Transverse colon (tissue), 4 donors: Measurements from ENCODE around the gene NFIC. TPM values are rescaled to one million over a fixed set of nuclear protein-coding genes. Genes with fewer than 3 reads are reported as not detected.

ENCODE experiments used
- DNase-seq: peaks from one replicate; pipeline ENCODE4 v3.0.0-alpha.2; 2019
- H3K27ac ChIP-seq, 4 donors: fragments of 200-600 bp; sonication (generic); 2 replicates each; pipeline ENCODE4 v1.5.1; 2016 to 2018; ENCODE audit warnings: inconsistent platforms in 4 of 4
- H3K27me3 ChIP-seq: fragments of 200-600 bp; sonication (generic); 2 replicates; pipeline ENCODE4 v1.5.1; 2017; ENCODE audit warnings: inconsistent platforms
- H3K36me3 ChIP-seq, 4 donors: fragments of 200-600 bp; sonication (generic); 2 replicates each; pipeline ENCODE4 v1.5.1; 2017 to 2019; ENCODE audit warnings: inconsistent platforms in 4 of 4
- H3K4me1 ChIP-seq, 4 donors: fragments of 200-600 bp; sonication (generic); 2 replicates each; pipeline ENCODE4 v1.5.1; 2017 to 2020; ENCODE audit warnings: inconsistent platforms in 4 of 4
- H3K4me3 ChIP-seq, 4 donors: fragments of 200-600 bp; sonication (generic); 1 replicate in 1 of 4; 2 replicates in 3 of 4; pipeline versions ENCODE4 v1.5.1 to v1.6.1; 2017 to 2019; ENCODE audit warnings: inconsistent platforms in 4 of 4
- H3K9me3 ChIP-seq, 2 donors: fragments of 200-600 bp; sonication (generic); 2 replicates each; pipeline ENCODE4 v1.5.1; 2017 to 2019; ENCODE audit warnings: inconsistent platforms in 2 of 2
- CTCF ChIP-seq, 5 experiments: fragments of 200-600 bp in 3 of 5; fragments of 450-650 bp in 2 of 5; sonication (generic) in 3 of 5; IDR thresholded peaks; 1 replicate in 2 of 5; 2 replicates in 3 of 5; pipeline ENCODE4 v1.5.1; 2016 to 2017; ENCODE audit warnings: antibody characterized with exemption in 5 of 5, inconsistent platforms in 3 of 5, mild to moderate bottlenecking in 2 of 5, moderate library complexity in 1 of 5
- EP300 ChIP-seq: sonication (generic); formaldehyde crosslinking; IDR thresholded peaks from one replicate; pipeline ENCODE4 v1.6.1; 2017; ENCODE audit warnings: antibody characterized with exemption, low read depth
- POLR2A ChIP-seq: fragments of 450-650 bp; IDR thresholded peaks from one replicate; pipeline ENCODE4 v1.6.1; 2016; ENCODE audit warnings: antibody characterized with exemption, mild to moderate bottlenecking, moderate library complexity
- POLR2AphosphoS5 ChIP-seq, 3 donors: sonication (generic); formaldehyde crosslinking; IDR thresholded peaks; one replicate each; pipeline ENCODE4 v1.6.1; 2016; ENCODE audit warnings: antibody characterized with exemption in 3 of 3
- WGBS, 2 donors: methylation state at CpG; one replicate each; pipeline ENCODE4 v1.1.5; 2018; ENCODE audit warnings: low coverage in 1 of 2; 5-methylcytosine and 5-hydroxymethylcytosine counted together
- in situ Hi-C, 4 donors: fragments of 200-750 bp; cut with MboI; loops; one replicate each; pipeline versions ENCODE4 v1.15.0 to v1.15.1; 2017; ENCODE audit warnings: low sequenced_read_pairs in 3 of 4, low pct_ligation_motif_present in 1 of 4, low pct_unique_long_range_greater_than_20kb in 1 of 4
- intact Hi-C: fragments of 100-400 bp; cut with DNase I; formaldehyde crosslinking; loops from one replicate; pipeline ENCODE4 v1.15.1; 2023; ENCODE audit warnings: low total_unique reads
- total RNA-seq, 4 donors: library from RNA; depleted of rRNA; stranded (reverse); fragments of >200 nt; gene quantifications; one replicate each; pipeline ENCODE4 v1.1.0, GENCODE V29; 2016

Gene NFIC
- total RNA-seq, 4 donors from 2014 or later = 39.9 to 145 (median 68.1) TPM

- in situ Hi-C loops (loop anchor here in 2 of 4 donors (10.0 kb wide), 1 partner anchor 151 kb away; no protein-coding TSS in a partner anchor), intact Hi-C loops (no loop called here)
- Histone ChIP-seq H3K4me3 (no peak overlapping the region), H3K36me3 (no peaks in the 10 kb centered on the region), H3K9me3 (no peaks in the 10 kb centered on the region), H3K27me3 (no peaks in the 10 kb centered on the region), H3K27ac (no peak overlapping the region), H3K4me1 (peaks cover 7 to 26% (median 14%) of the 10 kb centered on the region in 4 donors)
- TF ChIP-seq POLR2AphosphoS5 (IDR thresholded peaks at IDR 0.05) (no peak), POLR2A (no peak), EP300 (no peak)
- 88 to 91% methylated on average over 4 of the region's 4 CpGs for WGBS, 2 donors
- DNase-seq = no peak
Measured at GRCh38 chr19:3475449-3475848, 109.1 kb downstream of the NFIC start.

- Histone ChIP-seq H3K27me3 (peaks cover 12% of the 10 kb centered on the region), H3K4me3 (no peak overlapping the region), H3K9me3 (no peaks in the 10 kb centered on the region), H3K27ac (no peak overlapping the region), H3K36me3 (no peaks in the 10 kb centered on the region), H3K4me1 (peaks cover 7 to 33% (median 18%) of the 10 kb centered on the region in 4 donors)
- in situ Hi-C loops (loop anchor here in 2 of 4 donors (10.0 kb wide), 1 partner anchor 152 kb away; no protein-coding TSS in a partner anchor), intact Hi-C loops (no loop called here)
- 89 to 94% methylated on average over 2 of the region's 2 CpGs for WGBS, 2 donors
- TF ChIP-seq POLR2AphosphoS5 (IDR thresholded peaks at IDR 0.05) (no peak), CTCF (IDR thresholded peaks at IDR 0.05) (no peak), POLR2A (no peak)
- DNase-seq = no peak
Measured at GRCh38 chr19:3476830-3477229, 110.4 kb downstream of the NFIC start.

GRCh38 chr19:3477506-3477905, 111.1 kb downstream of the NFIC start:
- no peak overlapping the region for H3K27ac ChIP-seq
- peaks cover 7 to 30% (median 21%) of the 10 kb centered on the region in 4 donors for H3K4me1 ChIP-seq
- intact Hi-C loops (no loop called here), in situ Hi-C loops (loop anchor here in 2 of 4 donors (10.0 kb wide), 1 partner anchor 153 kb away; no protein-coding TSS in a partner anchor)
- no peaks in the 10 kb centered on the region for H3K9me3 ChIP-seq
- H3K27me3 ChIP-seq = peaks cover 14% of the 10 kb centered on the region
- H3K36me3 ChIP-seq = no peaks in the 10 kb centered on the region
- TF ChIP-seq EP300 = no peak
- no peak for TF ChIP-seq CTCF (IDR thresholded peaks at IDR 0.05)
- no peak for TF ChIP-seq POLR2A
- no peak for TF ChIP-seq POLR2AphosphoS5 (IDR thresholded peaks at IDR 0.05)
- H3K4me3 ChIP-seq = no peak overlapping the region
- DNase-seq = no peak

GRCh38 chr19:3477951-3478350, 111.6 kb downstream of the NFIC start:
- 90% methylated on average over 2 of the region's 2 CpGs; no CpG with 5 or more reads in 1 of the 2 donors for WGBS, 2 donors
- Histone ChIP-seq H3K27ac (no peak overlapping the region), H3K4me1 (peaks cover 3 to 33% (median 24%) of the 10 kb centered on the region in 4 donors), H3K27me3 (peaks cover 18% of the 10 kb centered on the region), H3K36me3 (no peaks in the 10 kb centered on the region), H3K9me3 (no peaks in the 10 kb centered on the region), H3K4me3 (no peak overlapping the region)
- in situ Hi-C loops = loop anchor here in 2 of 4 donors (10.0 kb wide), 1 partner anchor 153 kb away; no protein-coding TSS in a partner anchor
- TF ChIP-seq EP300 (no peak), POLR2A (no peak)
- intact Hi-C loops = no loop called here
- no peak for DNase-seq

- in situ Hi-C loops = loop anchor here in 2 of 4 donors (10.0 kb wide), 1 partner anchor 154 kb away; no protein-coding TSS in a partner anchor
- Histone ChIP-seq H3K27me3 (peaks cover 20% of the 10 kb centered on the region), H3K9me3 (no peaks in the 10 kb centered on the region), H3K36me3 (no peaks in the 10 kb centered on the region), H3K4me3 (no peak overlapping the region), H3K27ac (no peak overlapping the region), H3K4me1 (peaks cover 3 to 31% (median 22%) of the 10 kb centered on the region in 4 donors)
- intact Hi-C loops = no loop called here
- DNase-seq = no peak
- 51 to 59% methylated on average over 9 to 26 of the region's 27 CpGs for WGBS, 2 donors
- TF ChIP-seq POLR2A (no peak), POLR2AphosphoS5 (IDR thresholded peaks at IDR 0.05) (no peak), CTCF (IDR thresholded peaks at IDR 0.05) (no peak), EP300 (no peak)
Measured at GRCh38 chr19:3478409-3479176, 112.2 kb downstream of the NFIC start.
